Mononuclear cell (primary cell): ENCODE data around the gene EPHA4. TPM values are rescaled to one million over a fixed set of nuclear protein-coding genes. Genes with fewer than 3 reads are reported as not detected.
A peak's percentile ranks its signal among the peaks of the same experiment; 100 is the strongest.

Experiments used
- H3K27me3 ChIP-seq: 2 replicates; pipeline ENCODE4 v1.6.0; 2011; ENCODE audit warnings: low read length, control low read depth; ENCODE audit not compliant: insufficient read depth
- H3K4me1 ChIP-seq: 2 replicates; pipeline ENCODE4 v1.5.1; 2011; ENCODE audit warnings: mild to moderate bottlenecking, low read length, control low read depth; ENCODE audit not compliant: insufficient read depth
- H3K4me3 ChIP-seq: 2 replicates; pipeline ENCODE4 v1.5.1; 2011; ENCODE audit warnings: mild to moderate bottlenecking, low read length, moderate library complexity
- H3K9me3 ChIP-seq: 2 replicates; pipeline ENCODE4 v1.5.1; 2011; ENCODE audit warnings: low read depth, mild to moderate bottlenecking, control low read depth, low read length
- total RNA-seq: library from RNA; depleted of rRNA; stranded (reverse); fragments of >200 nt; gene quantifications from one replicate; pipeline ENCODE4 v1.2.3, GENCODE V29; 2012

EPHA4 gene
- total RNA-seq, 1 donor = 19.0 TPM

GRCh38 chr2:221589696-221590095, 17.6 kb upstream of the EPHA4 start:
- no peaks in the 10 kb centered on the region for H3K4me1 ChIP-seq
- H3K4me3 ChIP-seq = no peak overlapping the region

DNA sequence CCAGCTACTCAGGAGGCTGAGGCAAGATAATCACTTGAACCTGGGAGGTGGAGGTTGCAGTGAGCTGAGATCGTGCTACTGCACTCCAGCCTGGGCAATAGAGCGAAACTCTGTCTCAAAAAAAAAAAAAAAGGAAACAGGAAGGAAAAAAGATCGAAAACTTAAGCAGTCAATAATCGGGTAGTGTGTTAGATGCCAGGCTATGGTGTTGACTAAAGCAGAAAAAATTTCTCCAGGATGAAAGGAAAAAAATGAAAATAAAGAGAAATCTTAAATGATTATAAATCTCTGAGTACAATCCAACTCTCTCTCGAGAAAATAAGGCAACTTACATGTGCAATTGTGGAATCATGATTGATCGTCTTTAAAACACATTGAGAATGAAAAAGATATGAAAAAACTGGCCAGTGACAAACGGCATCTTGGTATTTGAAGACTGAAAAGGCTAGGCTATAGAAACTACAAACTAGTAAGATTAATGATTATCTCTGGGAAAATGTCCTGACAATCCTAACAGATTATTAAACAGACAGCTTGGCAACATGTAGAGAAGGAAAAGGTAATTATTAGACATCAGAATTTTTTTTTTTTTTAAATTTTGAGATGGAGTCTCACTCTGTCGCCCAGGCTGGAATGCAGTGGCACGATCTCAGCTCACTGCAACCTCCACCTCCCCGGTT, 16.3 kb upstream of the EPHA4 start:
- peaks cover 13% of the 10 kb centered on the region for H3K27me3 ChIP-seq
- no peaks in the 10 kb centered on the region for H3K4me1 ChIP-seq
- no peaks in the 10 kb centered on the region for H3K9me3 ChIP-seq
- no peak overlapping the region for H3K4me3 ChIP-seq

More at GRCh38 chr2:221589696-221590095, 17.6 kb upstream of the EPHA4 start:
- Histone ChIP-seq H3K27me3 (peaks cover 11% of the 10 kb centered on the region), H3K9me3 (no peaks in the 10 kb centered on the region)

DNA sequence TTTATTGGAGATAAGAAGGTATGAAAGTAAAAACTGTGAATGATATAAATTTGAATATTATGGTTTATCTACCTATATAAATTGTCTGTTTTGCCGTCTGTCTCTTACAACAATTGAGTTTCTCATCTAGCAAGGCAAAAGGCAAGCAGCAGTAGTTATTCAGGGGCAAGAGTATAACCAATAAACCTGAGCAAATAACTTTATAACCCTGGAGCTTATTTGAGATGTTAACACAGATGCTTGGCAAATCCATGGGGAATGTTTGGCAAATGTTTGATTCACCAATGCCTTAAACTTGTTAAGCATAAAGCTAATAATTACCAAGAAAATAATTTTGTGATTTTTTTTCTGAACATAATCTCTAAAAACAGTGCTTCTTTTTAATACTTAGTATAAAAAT, 9.9 kb upstream of the EPHA4 start:
- no peaks in the 10 kb centered on the region for H3K9me3 ChIP-seq
- H3K27me3 ChIP-seq = peaks cover 28% of the 10 kb centered on the region
- no peaks in the 10 kb centered on the region for H3K4me1 ChIP-seq
- H3K4me3 ChIP-seq = no peak overlapping the region

- peaks cover 68% of the 10 kb centered on the region for H3K27me3 ChIP-seq
- H3K9me3 ChIP-seq = no peaks in the 10 kb centered on the region
- H3K4me1 ChIP-seq = peaks cover 35% of the 10 kb centered on the region
- H3K4me3 ChIP-seq = no peak overlapping the region
These were observed 2.1 kb upstream of the EPHA4 start for GRCh38 chr2:221574231-221574570.

- Histone ChIP-seq H3K4me1 (peaks cover 35% of the 10 kb centered on the region), H3K4me3 (peak overlapping the region; percentile 76), H3K9me3 (no peaks in the 10 kb centered on the region), H3K27me3 (peaks cover 74% of the 10 kb centered on the region)
These were observed 1.5 kb upstream of the EPHA4 start for GRCh38 chr2:221573430-221574230.

DNA sequence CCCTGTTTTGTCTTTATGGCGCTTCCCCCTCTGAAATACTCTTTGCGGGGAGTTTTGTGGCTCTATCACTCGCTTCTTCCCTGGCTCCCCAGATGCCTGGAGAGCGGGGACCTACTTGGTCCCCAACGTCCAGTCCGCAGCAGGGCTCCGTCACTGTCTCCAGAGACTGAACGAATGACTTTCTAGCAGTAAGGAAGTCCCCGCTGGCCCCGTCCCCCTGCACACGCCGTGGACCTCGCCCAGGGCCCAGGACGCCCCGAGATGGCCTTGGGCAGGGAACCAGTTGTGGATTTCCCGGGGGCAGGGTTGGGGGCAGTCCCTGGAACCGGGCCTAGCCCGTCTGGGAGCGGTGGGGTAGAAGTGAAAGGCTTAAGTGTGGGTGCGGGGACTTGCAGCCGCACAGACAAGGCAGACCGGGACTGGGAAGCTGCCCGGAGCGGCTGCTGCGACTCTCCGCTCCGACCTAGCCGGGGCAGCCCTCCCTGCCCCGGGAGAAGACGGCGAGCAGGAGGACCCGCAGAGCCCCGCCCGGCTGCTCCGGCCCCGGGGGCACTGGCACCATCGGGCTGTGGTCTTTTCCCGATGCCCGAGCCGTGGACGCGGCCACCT, 821 bp upstream of the EPHA4 start:
- H3K4me3 ChIP-seq = peak overlapping the region; percentile 76
- no peaks in the 10 kb centered on the region for H3K9me3 ChIP-seq
- peaks cover 35% of the 10 kb centered on the region for H3K4me1 ChIP-seq
- peaks cover 75% of the 10 kb centered on the region for H3K27me3 ChIP-seq

GRCh38 chr2:221571551-221572218, 419 bp downstream of the EPHA4 start:
- H3K4me3 ChIP-seq = peak overlapping the region; percentile 76
- H3K4me1 ChIP-seq = peaks cover 35% of the 10 kb centered on the region
- H3K27me3 ChIP-seq = peaks cover 76% of the 10 kb centered on the region
- H3K9me3 ChIP-seq = no peaks in the 10 kb centered on the region

DNA sequence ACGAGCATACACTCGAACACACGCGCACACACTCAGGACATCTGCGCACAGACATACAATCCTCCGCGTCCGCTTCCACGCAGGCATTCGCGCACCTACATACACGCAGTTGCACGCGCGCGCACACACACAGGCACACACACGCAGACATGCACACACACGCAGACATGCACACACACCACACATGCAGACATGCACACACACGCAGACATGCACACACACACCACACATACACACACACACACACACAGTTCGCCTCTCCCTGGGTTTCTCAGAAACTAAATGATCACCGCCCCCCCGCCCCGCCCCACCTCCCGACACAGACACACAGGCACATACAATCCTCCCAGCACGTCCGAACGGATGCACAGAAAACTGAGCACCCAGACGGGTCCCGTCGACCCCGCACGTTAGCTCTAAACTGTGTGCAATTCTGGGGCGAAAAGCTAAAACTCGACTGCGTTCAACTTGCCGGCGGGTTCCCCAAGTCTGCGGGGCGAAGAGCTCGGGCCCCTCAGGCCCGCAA, 1.0 kb downstream of the EPHA4 start:
- H3K4me3 ChIP-seq = peak overlapping the region; percentile 76
- peaks cover 35% of the 10 kb centered on the region for H3K4me1 ChIP-seq
- H3K27me3 ChIP-seq = peaks cover 70% of the 10 kb centered on the region
- H3K9me3 ChIP-seq = no peaks in the 10 kb centered on the region

DNA sequence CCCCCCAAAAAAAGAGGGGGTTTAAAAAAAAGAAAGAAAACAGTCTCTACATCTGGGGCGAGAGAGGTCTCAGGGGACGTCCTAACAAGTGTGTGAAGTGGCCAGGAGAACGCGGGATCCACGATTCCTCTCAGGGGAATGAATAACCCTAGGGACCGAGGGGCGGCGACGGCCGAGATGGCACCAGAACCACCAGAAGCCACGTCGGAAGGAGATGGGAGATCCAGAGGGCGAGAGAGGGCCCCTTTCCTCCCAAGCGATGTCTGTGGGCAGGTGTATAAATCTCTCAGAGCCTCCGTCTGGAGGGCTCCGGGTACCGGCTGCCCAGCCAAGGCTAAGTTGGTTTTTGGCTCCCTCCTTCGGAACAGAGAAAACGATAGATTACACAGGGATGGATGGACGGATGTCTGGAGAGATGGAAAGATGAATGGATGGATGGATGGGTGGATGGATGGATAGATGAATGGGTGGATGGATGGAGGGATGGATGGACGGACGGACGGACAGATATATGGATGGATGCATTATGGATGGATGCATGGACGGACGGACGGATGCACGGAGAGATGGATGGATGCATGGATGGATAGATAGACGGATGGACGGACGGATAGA, 1.7 kb downstream of the EPHA4 start:
- Histone ChIP-seq H3K27me3 (peaks cover 69% of the 10 kb centered on the region), H3K9me3 (no peaks in the 10 kb centered on the region), H3K4me1 (peaks cover 35% of the 10 kb centered on the region), H3K4me3 (peak overlapping the region; percentile 76)

DNA sequence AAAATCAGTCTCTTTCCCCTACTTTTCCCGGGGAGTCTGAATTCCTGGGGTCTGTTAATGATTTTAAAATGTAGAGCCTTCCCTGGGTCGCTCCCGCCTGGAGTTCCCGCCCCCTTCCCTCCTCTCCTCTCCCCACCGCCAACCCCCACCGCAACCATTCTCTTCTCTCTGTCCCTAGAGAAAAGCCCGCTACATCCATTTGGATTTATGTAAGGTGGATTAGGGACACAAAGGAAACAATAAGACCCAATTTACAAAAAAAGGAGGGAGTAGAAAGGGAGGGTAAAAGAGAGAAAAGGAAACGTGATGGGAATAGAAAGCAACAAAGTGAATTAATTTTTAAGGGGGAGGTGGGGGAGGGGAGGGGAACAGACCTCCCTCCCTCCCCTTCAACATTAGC, 2.2 kb downstream of the EPHA4 start:
- Histone ChIP-seq H3K4me1 (peaks cover 35% of the 10 kb centered on the region), H3K4me3 (no peak overlapping the region), H3K9me3 (no peaks in the 10 kb centered on the region), H3K27me3 (peaks cover 63% of the 10 kb centered on the region)

- Histone ChIP-seq H3K27me3 (peaks cover 59% of the 10 kb centered on the region), H3K4me3 (no peak overlapping the region), H3K9me3 (no peaks in the 10 kb centered on the region), H3K4me1 (peaks cover 35% of the 10 kb centered on the region)
These were observed 2.7 kb downstream of the EPHA4 start for GRCh38 chr2:221569425-221569845.

- Histone ChIP-seq H3K27me3 (peaks cover 51% of the 10 kb centered on the region), H3K4me1 (peaks cover 27% of the 10 kb centered on the region), H3K9me3 (no peaks in the 10 kb centered on the region), H3K4me3 (no peak overlapping the region)
These were observed 3.8 kb downstream of the EPHA4 start for GRCh38 chr2:221568299-221568698.

DNA sequence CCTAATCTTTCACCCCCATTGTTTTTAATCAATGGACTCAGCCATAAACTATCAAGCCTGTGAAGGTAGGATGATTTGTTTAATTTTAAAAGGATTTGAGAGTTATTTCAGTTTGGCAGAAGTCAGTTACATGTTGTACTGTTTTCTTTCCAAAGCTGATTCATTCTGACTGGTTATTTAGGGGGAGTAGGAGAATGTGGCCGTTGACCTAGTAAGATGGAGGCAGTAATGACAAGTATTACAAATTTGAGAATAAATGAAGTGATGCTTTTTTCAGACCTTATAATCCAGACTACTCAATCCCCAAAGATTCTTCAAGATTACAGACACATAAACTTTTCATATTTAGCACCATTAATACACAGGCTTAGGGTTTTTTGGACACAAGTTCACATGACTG, 4.3 kb downstream of the EPHA4 start:
- Histone ChIP-seq H3K4me3 (no peak overlapping the region), H3K27me3 (peaks cover 51% of the 10 kb centered on the region), H3K4me1 (peaks cover 22% of the 10 kb centered on the region), H3K9me3 (no peaks in the 10 kb centered on the region)

DNA sequence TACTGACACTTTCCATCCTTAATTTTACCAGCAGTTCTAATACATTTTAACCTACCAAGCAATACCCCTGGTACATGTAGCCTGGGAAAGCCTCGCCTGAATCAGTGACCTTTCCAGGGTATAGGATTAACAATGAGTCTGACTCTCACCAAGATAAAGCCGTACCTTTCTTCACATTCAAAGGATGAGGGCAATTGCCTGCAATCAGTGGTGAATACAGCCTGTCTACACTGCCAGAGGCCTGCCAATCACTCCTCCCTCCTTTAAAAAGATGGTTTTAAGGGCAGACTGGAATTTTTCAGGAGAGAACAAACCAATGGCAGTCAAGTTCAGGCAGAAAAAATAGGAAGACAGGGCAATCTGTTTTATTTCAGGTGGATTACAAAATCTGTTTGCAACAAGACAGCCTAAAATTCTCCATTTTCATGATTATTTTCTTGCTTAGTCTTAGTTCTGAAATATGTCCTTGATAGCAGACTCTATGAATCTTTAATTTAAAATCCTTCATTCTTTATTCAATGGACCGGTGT, 4.8 kb downstream of the EPHA4 start:
- Histone ChIP-seq H3K27me3 (peaks cover 51% of the 10 kb centered on the region), H3K4me1 (peaks cover 20% of the 10 kb centered on the region)

More for the DNA sequence above, 4.8 kb downstream of the EPHA4 start:
- Histone ChIP-seq H3K9me3 (no peaks in the 10 kb centered on the region), H3K4me3 (no peak overlapping the region)
